Testis (tissue), 5 donors: ENCODE measurements around the gene NLRP12. TPM values are rescaled to one million over a fixed set of nuclear protein-coding genes. Genes with fewer than 3 reads are reported as not detected.
"Not testable (repeated sequence)": the region's sequence is repeated elsewhere in the genome, so short reads cannot be mapped to it uniquely, and the experiment has no call there.

Experiments
- DNase-seq: peaks from one replicate; pipeline ENCODE4 v3.0.0-alpha.2; 2019
- H3K27ac ChIP-seq, 2 donors: fragments of 200-600 bp; sonication (generic); one replicate each; pipeline ENCODE4 v1.5.1; 2019
- H3K27me3 ChIP-seq: fragments of 200-600 bp; sonication (generic); one replicate; pipeline ENCODE4 v1.5.1; 2019
- H3K36me3 ChIP-seq: fragments of 200-600 bp; sonication (generic); one replicate; pipeline ENCODE4 v1.5.1; 2017; ENCODE audit warnings: low read depth; ENCODE audit errors: missing control alignments
- H3K4me1 ChIP-seq: fragments of 200-600 bp; sonication (generic); one replicate; pipeline ENCODE4 v1.5.1; 2019
- H3K4me3 ChIP-seq, 2 donors: fragments of 200-600 bp; sonication (generic); one replicate each; pipeline ENCODE4 v1.5.1; 2017 to 2019
- H3K9me3 ChIP-seq: fragments of 200-600 bp; sonication (generic); one replicate; pipeline ENCODE4 v1.5.1; 2017
- CTCF ChIP-seq, 3 experiments: fragments of 450-650 bp in 2 of 3; fragments of 200-600 bp in 1 of 3; sonication (generic) in 1 of 3; IDR thresholded peaks; one replicate each; pipeline ENCODE4 v1.5.1; 2016 to 2019; ENCODE audit warnings: antibody characterized with exemption in 3 of 3, mild to moderate bottlenecking in 2 of 3, moderate library complexity in 1 of 3
- POLR2A ChIP-seq: fragments of 450-650 bp; IDR thresholded peaks from one replicate; pipeline ENCODE4 v1.6.1; 2017; ENCODE audit warnings: antibody characterized with exemption, mild to moderate bottlenecking, moderate library complexity
- WGBS, 2 donors: methylation state at CpG; one replicate each; pipeline ENCODE4 v1.1.5; 2018; 5-methylcytosine and 5-hydroxymethylcytosine counted together
- intact Hi-C: fragments of 100-400 bp; cut with DNase I; formaldehyde crosslinking; loops from one replicate; pipeline ENCODE4 v1.15.1; 2023; ENCODE audit warnings: low total_unique reads
- long read RNA-seq, 2 donors: transcript quantifications; one replicate each; lab custom pipeline, GENCODE V29; 2026
- polyA plus RNA-seq: library from polyadenylated mRNA; stranded (reverse); fragments of 350-450 nt; fragmentation: Illumina TruSeq; extraction: RNeasy Lipid Tissue Mini Kit (QIAGEN cat#74804); gene quantifications from one replicate; pipeline ENCODE4 v1.2.3, GENCODE V29; 2014; ENCODE audit warnings: low read depth, low replicate concordance; ENCODE audit not compliant: insufficient read depth
- total RNA-seq, 2 donors: library from RNA; depleted of rRNA; stranded (reverse); fragments of >200 nt; gene quantifications; one replicate each; pipeline ENCODE4 v1.2.3, GENCODE V29; 2016

The NLRP12 gene
- total RNA-seq (1 to 10 TPM in 1 of 2 donors, under 1 TPM in 1; 0.16 to 1.5 TPM), polyA plus RNA-seq (not detected)
- long read RNA-seq, donor 1 = 0 reads
- long read RNA-seq, donor 2 = 0 reads

- Histone ChIP-seq H3K36me3 (no peaks in the 10 kb centered on the region), H3K27ac (no peak within 1 kb of the TSS), H3K9me3 (no peaks in the 10 kb centered on the region), H3K4me1 (no peaks in the 10 kb centered on the region), H3K27me3 (no peaks in the 10 kb centered on the region), H3K4me3 (no peak within 1 kb of the TSS)
- 68 to 81% methylated on average over 14 of the region's 14 CpGs for WGBS, 2 donors
- intact Hi-C loops = no loop called here
- DNase-seq = no peak
- TF ChIP-seq POLR2A (no peak), CTCF (IDR thresholded peaks at IDR 0.05) (no peak)
Observed at GRCh38 chr19:53824134-53824611, at the start of gene NLRP12. Gene NLRP12 (minus strand): TSS chr19:53824314. CDS start chr19:53824174, 140 bp downstream.

GRCh38 chr19:53872762-53873161, 48.6 kb upstream of the NLRP12 start:
- no peaks in the 10 kb centered on the region for H3K36me3 ChIP-seq
- TF ChIP-seq POLR2A = no peak
- no peak for TF ChIP-seq CTCF (IDR thresholded peaks at IDR 0.05)
- DNase-seq = no peak
- H3K9me3 ChIP-seq = no peaks in the 10 kb centered on the region
- WGBS, 2 donors = 66 to 70% methylated on average over 6 of the region's 6 CpGs
- H3K4me1 ChIP-seq = peaks cover 3% of the 10 kb centered on the region
- H3K27ac ChIP-seq = no peak overlapping the region
- intact Hi-C loops = no loop called here
- no peak overlapping the region for H3K4me3 ChIP-seq
- H3K27me3 ChIP-seq = no peaks in the 10 kb centered on the region

- no peak overlapping the region for H3K27ac ChIP-seq
- H3K36me3 ChIP-seq = no peaks in the 10 kb centered on the region
- 48 to 58% methylated on average over 7 of the region's 7 CpGs for WGBS, 2 donors
- no peaks in the 10 kb centered on the region for H3K9me3 ChIP-seq
- H3K4me1 ChIP-seq = peaks cover 16% of the 10 kb centered on the region
- intact Hi-C loops = no loop called here
- DNase-seq = no peak
- TF ChIP-seq CTCF (IDR thresholded peaks at IDR 0.05) (no peak), POLR2A (no peak)
- H3K27me3 ChIP-seq = no peaks in the 10 kb centered on the region
- H3K4me3 ChIP-seq = no peak overlapping the region
Observed at GRCh38 chr19:53871454-53871853, 47.3 kb upstream of the NLRP12 start.

GRCh38 chr19:53870485-53870844, 46.4 kb upstream of the NLRP12 start:
- no peaks in the 10 kb centered on the region for H3K27me3 ChIP-seq
- peak; percentile 38 for DNase-seq
- H3K4me1 ChIP-seq = peaks cover 21% of the 10 kb centered on the region
- no peaks in the 10 kb centered on the region for H3K9me3 ChIP-seq
- H3K27ac ChIP-seq = peak overlapping the region; percentile 94 to 95
- WGBS, 2 donors = 38 to 45% methylated on average over 5 of the region's 5 CpGs
- intact Hi-C loops = no loop called here
- H3K4me3 ChIP-seq = no peak overlapping the region
- no peaks in the 10 kb centered on the region for H3K36me3 ChIP-seq
- TF ChIP-seq CTCF (IDR thresholded peaks at IDR 0.05) (no peak), POLR2A (no peak)

GRCh38 chr19:53869805-53870484, 45.8 kb upstream of the NLRP12 start:
- intact Hi-C loops, H3K36me3 ChIP-seq, H3K27me3 ChIP-seq, H3K9me3 ChIP-seq, DNase-seq: not testable (repeated sequence)
- Histone ChIP-seq H3K27ac (peak overlapping the region; percentile 94 to 95), H3K4me3 (peak overlapping the region; percentile 61 to 80), H3K4me1 (peaks cover 19% of the 10 kb centered on the region)
- WGBS, 2 donors = 2 to 4% methylated on average over 8 to 13 of the region's 24 CpGs
